Measurements from ENCODE around the gene RRP7A.

Gene RRP7A

DNA sequence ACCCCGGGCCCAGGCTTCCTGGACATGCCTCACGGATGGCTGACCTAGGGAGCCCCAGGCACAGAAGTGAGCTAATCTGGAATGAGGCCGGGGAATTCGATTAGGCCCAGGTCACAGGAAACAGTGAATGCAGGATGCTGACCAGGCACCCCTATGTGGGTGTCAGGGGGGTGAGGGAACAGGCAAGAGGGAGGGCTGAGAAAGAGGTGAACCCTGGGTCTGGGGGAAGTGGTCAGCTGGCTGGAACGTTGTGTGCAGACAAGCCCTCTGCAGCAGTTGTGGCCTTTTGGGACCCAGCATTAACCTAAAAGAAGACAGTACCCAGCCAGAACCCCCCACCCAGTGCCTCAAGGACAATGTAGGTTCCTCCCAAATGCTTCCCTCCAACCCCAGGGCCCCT lies 42.3 kb upstream of the RRP7A start:
- TF ChIP-seq SIN3A (IDR thresholded peaks at IDR 0.05; ENCODE audit: borderline replicate concordance, insufficient read depth, low read length) (no peak), TAF1 (IDR thresholded peaks at IDR 0.05; ENCODE audit: borderline replicate concordance, insufficient read depth, low read length) (no peak), FOXP2 (optimal IDR thresholded peaks at IDR 0.05; ENCODE audit: borderline replicate concordance, extremely low read depth, extremely low read length, insufficient read depth) (no peak), POLR2AphosphoS5 (IDR thresholded peaks at IDR 0.05; ENCODE audit: low read depth, low read length) (no peak)
- TF ChIP-seq, protein P1, sequence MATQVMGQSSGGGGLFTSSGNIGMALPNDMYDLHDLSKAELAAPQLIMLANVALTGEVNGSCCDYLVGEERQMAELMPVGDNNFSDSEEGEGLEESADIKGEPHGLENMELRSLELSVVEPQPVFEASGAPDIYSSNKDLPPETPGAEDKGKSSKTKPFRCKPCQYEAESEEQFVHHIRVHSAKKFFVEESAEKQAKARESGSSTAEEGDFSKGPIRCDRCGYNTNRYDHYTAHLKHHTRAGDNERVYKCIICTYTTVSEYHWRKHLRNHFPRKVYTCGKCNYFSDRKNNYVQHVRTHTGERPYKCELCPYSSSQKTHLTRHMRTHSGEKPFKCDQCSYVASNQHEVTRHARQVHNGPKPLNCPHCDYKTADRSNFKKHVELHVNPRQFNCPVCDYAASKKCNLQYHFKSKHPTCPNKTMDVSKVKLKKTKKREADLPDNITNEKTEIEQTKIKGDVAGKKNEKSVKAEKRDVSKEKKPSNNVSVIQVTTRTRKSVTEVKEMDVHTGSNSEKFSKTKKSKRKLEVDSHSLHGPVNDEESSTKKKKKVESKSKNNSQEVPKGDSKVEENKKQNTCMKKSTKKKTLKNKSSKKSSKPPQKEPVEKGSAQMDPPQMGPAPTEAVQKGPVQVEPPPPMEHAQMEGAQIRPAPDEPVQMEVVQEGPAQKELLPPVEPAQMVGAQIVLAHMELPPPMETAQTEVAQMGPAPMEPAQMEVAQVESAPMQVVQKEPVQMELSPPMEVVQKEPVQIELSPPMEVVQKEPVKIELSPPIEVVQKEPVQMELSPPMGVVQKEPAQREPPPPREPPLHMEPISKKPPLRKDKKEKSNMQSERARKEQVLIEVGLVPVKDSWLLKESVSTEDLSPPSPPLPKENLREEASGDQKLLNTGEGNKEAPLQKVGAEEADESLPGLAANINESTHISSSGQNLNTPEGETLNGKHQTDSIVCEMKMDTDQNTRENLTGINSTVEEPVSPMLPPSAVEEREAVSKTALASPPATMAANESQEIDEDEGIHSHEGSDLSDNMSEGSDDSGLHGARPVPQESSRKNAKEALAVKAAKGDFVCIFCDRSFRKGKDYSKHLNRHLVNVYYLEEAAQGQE (IDR thresholded peaks at IDR 0.05; ENCODE audit: insufficient read depth in 1 of 2, low read depth in 2 of 2, low read length in 2 of 2) = no peak

DNA sequence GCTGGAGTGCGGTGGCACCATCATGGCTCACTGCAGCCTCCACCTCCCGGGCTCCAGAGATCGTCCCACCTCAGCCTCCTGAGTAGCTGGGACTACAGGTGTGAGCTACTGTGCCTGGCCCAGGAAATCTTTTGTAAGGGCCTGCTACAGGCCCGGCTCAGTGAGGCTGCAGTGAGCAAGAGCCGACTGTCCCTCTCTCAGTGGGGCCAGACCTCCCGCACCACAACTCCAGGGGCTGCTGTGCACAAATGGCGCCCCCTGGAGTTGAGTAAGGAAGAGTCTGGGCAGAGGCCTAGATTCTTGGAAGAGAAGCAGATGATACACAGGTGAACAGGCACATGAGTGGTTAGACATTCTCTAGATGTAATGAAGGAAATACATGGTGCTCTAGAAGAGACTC lies 41.2 kb upstream of the RRP7A start:
- TF ChIP-seq, protein P1 (IDR thresholded peaks at IDR 0.05; ENCODE audit: insufficient read depth in 1 of 2, low read depth in 2 of 2, low read length in 2 of 2) = no peak
- no peak for TF ChIP-seq FOXP2 (optimal IDR thresholded peaks at IDR 0.05; ENCODE audit: borderline replicate concordance, extremely low read depth, extremely low read length, insufficient read depth)

DNA sequence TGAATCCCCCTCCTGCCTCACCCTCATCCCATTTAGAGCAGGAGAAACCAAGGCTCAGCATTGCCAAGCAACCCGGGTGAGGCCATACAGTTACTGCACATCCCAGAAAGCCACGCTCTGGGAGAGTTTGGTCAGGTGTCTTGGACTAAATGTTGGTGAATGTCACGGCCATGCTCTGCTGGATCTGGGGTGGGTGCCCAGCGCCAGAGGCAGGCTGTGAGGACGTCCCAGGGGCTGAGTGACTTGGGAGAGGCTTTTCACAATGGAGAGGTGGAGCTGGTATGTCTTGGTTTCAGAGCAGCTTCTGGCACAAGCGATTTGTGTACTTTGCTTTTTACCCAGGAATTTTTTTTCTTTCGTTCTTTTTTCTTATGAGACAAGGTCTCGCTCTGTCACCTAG lies 40.8 kb upstream of the RRP7A start:
- no peak for TF ChIP-seq FOXP2 (optimal IDR thresholded peaks at IDR 0.05; ENCODE audit: borderline replicate concordance, extremely low read depth, extremely low read length, insufficient read depth)
- no peak for TF ChIP-seq POLR2AphosphoS5 (IDR thresholded peaks at IDR 0.05; ENCODE audit: low read depth, low read length)
- TF ChIP-seq, protein P1 (IDR thresholded peaks at IDR 0.05; ENCODE audit: insufficient read depth in 1 of 2, low read depth in 2 of 2, low read length in 2 of 2) = no peak
- no peak for TF ChIP-seq TAF1 (IDR thresholded peaks at IDR 0.05; ENCODE audit: borderline replicate concordance, insufficient read depth, low read length)
- no peak for TF ChIP-seq SIN3A (IDR thresholded peaks at IDR 0.05; ENCODE audit: borderline replicate concordance, insufficient read depth, low read length)

DNA sequence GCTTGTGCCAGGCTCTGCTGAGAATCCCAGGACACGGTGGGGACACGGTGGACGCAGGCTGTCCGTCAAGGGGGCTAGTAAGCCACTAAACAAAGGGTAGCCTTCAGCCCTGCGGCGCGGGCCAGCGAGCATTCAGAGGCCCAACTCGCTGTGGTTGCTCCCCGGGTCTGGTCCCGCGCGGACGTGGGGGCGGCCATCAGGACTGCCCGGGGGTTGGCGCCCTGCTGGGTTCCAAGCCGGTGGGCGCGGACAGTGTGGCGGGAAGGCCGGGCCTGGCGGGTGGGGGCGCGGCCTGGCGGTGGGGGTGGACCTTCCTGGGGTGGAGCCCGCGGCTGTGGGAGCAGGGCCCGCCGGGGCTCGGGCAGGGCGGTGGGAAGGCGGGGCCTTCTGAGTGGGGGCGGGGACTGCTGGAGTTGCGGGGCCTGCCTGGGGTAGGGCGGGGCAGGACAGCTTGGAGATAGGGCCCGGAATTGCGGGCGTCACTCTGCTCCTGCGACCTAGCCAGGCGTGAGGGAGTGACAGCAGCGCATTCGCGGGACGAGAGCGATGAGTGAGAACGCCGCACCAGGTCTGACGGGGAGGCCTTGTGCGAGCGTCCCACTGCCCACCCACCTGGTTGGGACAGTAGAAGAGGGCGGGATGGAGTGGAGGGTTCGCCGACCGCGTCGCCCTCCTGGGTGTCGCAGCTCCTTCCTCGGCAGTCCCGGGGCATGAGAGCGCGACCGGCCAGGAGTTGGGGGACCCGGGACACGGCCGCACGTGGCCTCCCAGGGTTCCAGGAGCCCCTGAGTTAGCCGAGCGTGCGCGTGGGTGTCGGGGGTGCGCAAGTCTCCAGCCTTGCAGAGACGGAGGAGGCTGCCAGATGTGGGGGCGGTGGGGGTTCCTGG lies 34.1 kb upstream of the RRP7A start, which contains the start of gene SERHL2:
Gene SERHL2, plus strand, starts transcription at position 482 of the 887 bp plus-strand sequence. Its CDS starts 65 bp downstream, at position 547.
- TF ChIP-seq SIN3A (IDR thresholded peaks at IDR 0.05; ENCODE audit: borderline replicate concordance, insufficient read depth, low read length) (no peak), TAF1 (IDR thresholded peaks at IDR 0.05; ENCODE audit: borderline replicate concordance, insufficient read depth, low read length) (no peak), POLR2AphosphoS5 (IDR thresholded peaks at IDR 0.05; ENCODE audit: low read depth, low read length) (no peak), FOXP2 (optimal IDR thresholded peaks at IDR 0.05; ENCODE audit: borderline replicate concordance, extremely low read depth, extremely low read length, insufficient read depth) (no peak)
- TF ChIP-seq, protein P1 (IDR thresholded peaks at IDR 0.05; ENCODE audit: insufficient read depth in 1 of 2, low read depth in 2 of 2, low read length in 2 of 2) = no peak

Data from PFSK-1 (cell line).